IMR-90 (cell line): ENCODE data around the gene HECW1.

Source experiments
- POLR2A ChIP-seq: IDR thresholded peaks from 2 replicates; pipeline ENCODE4 v1.6.1; 2012; ENCODE audit warnings: mild to moderate bottlenecking, low read depth, low read length
- TF ChIP-seq, protein P1 (sequence below): conservative IDR thresholded peaks from 2 replicates; pipeline ENCODE4 v1.5.1; 2012; ENCODE audit warnings: mild to moderate bottlenecking, low read depth, low read length, improper control_type of control experiment

DNA sequence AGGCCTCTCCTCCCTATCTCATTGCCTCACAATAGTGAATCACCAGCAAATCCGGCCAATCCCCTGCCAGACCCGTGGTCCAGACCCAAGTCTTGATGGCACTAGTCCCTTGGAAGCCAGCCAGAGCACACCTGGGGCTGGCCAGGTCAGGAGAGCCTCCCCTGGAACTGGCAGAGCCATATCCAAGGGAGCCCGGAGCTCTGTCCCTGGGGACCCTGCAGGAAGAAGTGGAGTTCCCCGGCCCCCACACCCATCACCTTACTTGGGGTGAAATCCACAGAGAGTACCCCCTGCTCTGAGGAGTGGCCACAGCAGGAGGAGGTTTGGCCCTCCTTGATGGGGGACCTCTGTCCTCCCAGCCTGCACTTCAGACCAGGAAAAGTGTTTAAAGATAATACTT lies 122.5 kb downstream of the HECW1 start:
- TF ChIP-seq, protein P1, sequence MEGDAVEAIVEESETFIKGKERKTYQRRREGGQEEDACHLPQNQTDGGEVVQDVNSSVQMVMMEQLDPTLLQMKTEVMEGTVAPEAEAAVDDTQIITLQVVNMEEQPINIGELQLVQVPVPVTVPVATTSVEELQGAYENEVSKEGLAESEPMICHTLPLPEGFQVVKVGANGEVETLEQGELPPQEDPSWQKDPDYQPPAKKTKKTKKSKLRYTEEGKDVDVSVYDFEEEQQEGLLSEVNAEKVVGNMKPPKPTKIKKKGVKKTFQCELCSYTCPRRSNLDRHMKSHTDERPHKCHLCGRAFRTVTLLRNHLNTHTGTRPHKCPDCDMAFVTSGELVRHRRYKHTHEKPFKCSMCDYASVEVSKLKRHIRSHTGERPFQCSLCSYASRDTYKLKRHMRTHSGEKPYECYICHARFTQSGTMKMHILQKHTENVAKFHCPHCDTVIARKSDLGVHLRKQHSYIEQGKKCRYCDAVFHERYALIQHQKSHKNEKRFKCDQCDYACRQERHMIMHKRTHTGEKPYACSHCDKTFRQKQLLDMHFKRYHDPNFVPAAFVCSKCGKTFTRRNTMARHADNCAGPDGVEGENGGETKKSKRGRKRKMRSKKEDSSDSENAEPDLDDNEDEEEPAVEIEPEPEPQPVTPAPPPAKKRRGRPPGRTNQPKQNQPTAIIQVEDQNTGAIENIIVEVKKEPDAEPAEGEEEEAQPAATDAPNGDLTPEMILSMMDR: no peak
- no peak for TF ChIP-seq POLR2A
